HG02981 (cell line): Measurements from ENCODE around the gene PAFAH1B1.
"Not testable (repeated sequence)": the region's sequence is repeated elsewhere in the genome, so short reads cannot be mapped to it uniquely, and the experiment has no call there.

Experiments
- ATAC-seq: cut with Tn5 transposase; IDR thresholded peaks from one replicate; pipeline ENCODE4 v1.9.1; 2021; ENCODE audit warnings: mild to moderate bottlenecking, moderate library complexity; ENCODE audit not compliant: unreplicated experiment

PAFAH1B1 gene

GRCh38 chr17:2634361-2634960, 41.0 kb downstream of the PAFAH1B1 start:
- ATAC-seq = no peak

- ATAC-seq = no peak
Observed at GRCh38 chr17:2635241-2635640, 41.8 kb downstream of the PAFAH1B1 start.

- no peak for ATAC-seq
Observed at GRCh38 chr17:2635675-2636074, 42.2 kb downstream of the PAFAH1B1 start.

GRCh38 chr17:2636169-2636930, 42.9 kb downstream of the PAFAH1B1 start:
- no peak for ATAC-seq

GRCh38 chr17:2637422-2637821, 44.0 kb downstream of the PAFAH1B1 start:
- no peak for ATAC-seq

GRCh38 chr17:2644971-2645370, 51.5 kb downstream of the PAFAH1B1 start:
- ATAC-seq = no peak

- no peak for ATAC-seq
Observed at GRCh38 chr17:2647957-2648356, 54.5 kb downstream of the PAFAH1B1 start.

GRCh38 chr17:2649191-2649590, 55.7 kb downstream of the PAFAH1B1 start:
- ATAC-seq = no peak

- not testable (repeated sequence) for ATAC-seq
Observed at GRCh38 chr17:2652911-2653310, 59.5 kb downstream of the PAFAH1B1 start.

GRCh38 chr17:2655546-2655945, 62.1 kb downstream of the PAFAH1B1 start:
- ATAC-seq = no peak

GRCh38 chr17:2656283-2656682, 62.8 kb downstream of the PAFAH1B1 start:
- ATAC-seq = no peak

GRCh38 chr17:2659337-2659736, 65.9 kb downstream of the PAFAH1B1 start:
- not testable (repeated sequence) for ATAC-seq

- not testable (repeated sequence) for ATAC-seq
Observed at GRCh38 chr17:2660410-2660809, 67.0 kb downstream of the PAFAH1B1 start.

GRCh38 chr17:2672026-2672425, 78.6 kb downstream of the PAFAH1B1 start:
- no peak for ATAC-seq

GRCh38 chr17:2679247-2679646, 85.8 kb downstream of the PAFAH1B1 start:
- ATAC-seq = not testable (repeated sequence)

- ATAC-seq = no peak
Observed at GRCh38 chr17:2680961-2681360, 87.5 kb downstream of the PAFAH1B1 start.

- ATAC-seq = no peak
Observed at GRCh38 chr17:2681650-2682049, 88.2 kb downstream of the PAFAH1B1 start.

GRCh38 chr17:2682176-2682938, 88.9 kb downstream of the PAFAH1B1 start:
- ATAC-seq = no peak

GRCh38 chr17:2683912-2684311, 90.5 kb downstream of the PAFAH1B1 start:
- no peak for ATAC-seq

GRCh38 chr17:2684549-2684948, 91.1 kb downstream of the PAFAH1B1 start:
- ATAC-seq = no peak

GRCh38 chr17:2685696-2686095, 92.2 kb downstream of the PAFAH1B1 start:
- ATAC-seq = no peak

GRCh38 chr17:2687074-2687418, 93.6 kb downstream of the PAFAH1B1 start:
- no peak for ATAC-seq
